ENCODE data around the gene PIP5K1B.

DNA sequence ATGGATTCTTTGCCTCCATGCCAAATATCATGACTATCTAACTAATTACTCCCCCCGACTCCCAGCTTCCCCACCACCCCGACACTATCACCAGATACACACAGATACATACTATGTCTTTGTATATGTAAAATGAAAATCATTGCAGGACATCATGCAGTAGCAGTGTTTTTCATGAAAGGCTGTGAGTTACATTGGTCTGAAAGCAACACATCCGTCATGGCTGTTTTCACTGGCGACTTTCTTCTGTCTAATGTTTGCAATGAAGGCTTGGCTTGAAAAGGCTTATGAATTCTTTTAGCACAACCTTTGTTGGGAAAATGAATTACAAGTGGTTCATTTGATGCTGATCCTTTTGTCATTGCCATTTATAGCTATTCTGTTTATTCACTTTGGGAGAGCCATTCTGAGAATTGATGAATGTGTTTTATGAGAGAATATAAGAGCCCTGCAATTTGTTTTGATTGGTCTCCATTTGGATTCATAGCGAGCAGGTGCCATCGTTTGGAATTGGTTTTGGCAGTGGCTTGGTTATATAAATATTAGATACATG lies 103.4 kb downstream of the PIP5K1B start:
- TF ChIP-seq ATF3 (IDR thresholded peaks at IDR 0.05; ENCODE audit: borderline replicate concordance, extremely low read depth, low read depth, low read length): no peak
- TF ChIP-seq YY1 (IDR thresholded peaks at IDR 0.05; ENCODE audit: low read depth, low read length): no peak
- no peak for TF ChIP-seq ZNF217 (IDR thresholded peaks at IDR 0.05)
- no peak for TF ChIP-seq SP1 (IDR thresholded peaks at IDR 0.05; ENCODE audit: low read depth, low read length)
- no peak for TF ChIP-seq SRF (IDR thresholded peaks at IDR 0.05; ENCODE audit: low read depth in 2 of 2, low read length in 2 of 2)
- TF ChIP-seq JUND (IDR thresholded peaks at IDR 0.05; ENCODE audit: low read depth, low read length): no peak
